ENCODE measurements around the gene DBN1. TPM values are rescaled to one million over a fixed set of nuclear protein-coding genes. Genes with fewer than 3 reads are reported as not detected.

Gene DBN1
- total and polyA plus RNA-seq, 2 donors (not counting 3 experiments of a cell fraction or from before 2014, with no cell fraction given): 198 to 336 TPM

DNA sequence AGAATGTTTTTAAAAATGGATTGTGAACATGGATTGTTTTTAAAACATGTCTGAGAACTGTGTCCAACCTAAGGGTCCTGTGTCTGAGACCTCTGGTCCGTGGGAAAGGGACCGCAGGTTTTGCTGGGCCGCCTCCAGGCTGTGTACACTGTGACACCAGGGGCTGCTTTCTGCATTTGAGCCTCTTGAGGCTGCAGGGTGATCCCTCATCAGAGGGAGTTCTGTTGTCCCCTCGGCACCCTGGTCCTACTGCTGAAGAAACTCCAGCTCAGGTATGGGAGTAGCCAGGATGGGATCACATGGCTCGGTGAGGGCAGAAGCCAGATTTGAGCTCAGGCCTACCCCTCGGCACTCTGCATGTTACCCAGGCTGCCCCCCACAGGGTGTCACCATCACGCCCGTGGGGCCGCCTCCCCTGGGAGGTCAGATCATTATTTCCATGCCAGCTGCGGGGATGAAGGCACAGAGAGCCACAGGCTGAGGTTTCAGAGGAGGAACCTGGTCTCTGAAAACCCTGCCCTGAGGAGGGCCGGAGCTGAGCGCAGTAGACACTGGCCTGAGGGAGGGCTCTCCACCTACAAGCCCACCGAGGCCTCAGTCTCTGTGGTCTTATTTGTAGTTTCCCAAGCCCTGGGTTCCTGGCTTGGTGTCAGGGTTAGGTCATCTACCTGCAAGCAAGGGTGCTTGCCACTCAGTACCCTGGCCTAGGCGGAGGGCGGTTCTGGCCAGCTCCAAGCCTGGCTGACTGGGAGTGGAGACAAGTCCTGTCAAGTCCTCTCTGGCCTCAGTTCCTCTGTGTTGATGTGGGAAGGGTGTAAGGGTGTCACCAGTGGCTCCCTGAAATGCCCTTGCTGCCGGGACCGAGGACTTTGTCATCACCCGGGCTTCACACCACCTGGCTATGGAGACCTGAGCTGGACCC lies 24.0 kb downstream of the DBN1 start:
- dilution Hi-C loops (cut with MboI; ENCODE audit: extremely low pct_ligation_motif_present, low sequenced_read_pairs) (no loop called here), intact Hi-C loops (cut with micrococcal nuclease) (no loop called here)
- no peaks in the 10 kb centered on the region for H3K79me2 ChIP-seq (ENCODE audit: control insufficient read depth, insufficient read depth, low read length)
- no peaks in the 10 kb centered on the region for H3K27me3 ChIP-seq (ENCODE audit: control insufficient read depth in 2 of 2, insufficient read depth in 2 of 2, low read length in 2 of 2)
- H4K20me1 ChIP-seq (replicated peaks; ENCODE audit: control insufficient read depth, extremely low read depth, insufficient read depth, low read length): no peaks in the 10 kb centered on the region
- ChIA-PET CTCF (interaction anchor here (1.2 to 13.5 kb wide), 6 partner anchors 8 to 139 kb away, joined by 3 to 288 read pairs (median 8); partner anchors contain the start of gene PFN3), POLR2A (interaction anchor here (0.6 to 1.0 kb wide), 2 partner anchors 48 to 55 kb away, joined by 3 read pairs; partner anchors contain the start of gene PDLIM7)
- FAIRE-seq (no peak), DNase-seq (ENCODE audit: low read depth, low spot score) (no peak)
- no peak overlapping the region for H3K9ac ChIP-seq (replicated peaks; ENCODE audit: extremely low read depth, insufficient read depth, low read length)
- H3K4me1 ChIP-seq (ENCODE audit: control insufficient read depth, extremely low read depth, insufficient read depth, low read length): peaks cover 32% of the 10 kb centered on the region
- no peak overlapping the region for H2AFZ ChIP-seq (ENCODE audit: low read depth, low read length)
- no peak overlapping the region for H3K4me3 ChIP-seq (replicated peaks in 1 of 3; ENCODE audit: insufficient read depth in 1 of 3, low read depth in 1 of 3, low read length in 3 of 3)
- no peak overlapping the region for H3K27ac ChIP-seq (ENCODE audit: insufficient read depth, low read depth, low read length)
- no peak for TF ChIP-seq FOS (IDR thresholded peaks at IDR 0.05; ENCODE audit: borderline replicate concordance, insufficient read depth, low read length)
- TF ChIP-seq, protein P1, sequence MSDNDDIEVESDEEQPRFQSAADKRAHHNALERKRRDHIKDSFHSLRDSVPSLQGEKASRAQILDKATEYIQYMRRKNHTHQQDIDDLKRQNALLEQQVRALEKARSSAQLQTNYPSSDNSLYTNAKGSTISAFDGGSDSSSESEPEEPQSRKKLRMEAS (IDR thresholded peaks at IDR 0.05; ENCODE audit: insufficient read depth, insufficient read length): no peak
- TF ChIP-seq, protein P2, sequence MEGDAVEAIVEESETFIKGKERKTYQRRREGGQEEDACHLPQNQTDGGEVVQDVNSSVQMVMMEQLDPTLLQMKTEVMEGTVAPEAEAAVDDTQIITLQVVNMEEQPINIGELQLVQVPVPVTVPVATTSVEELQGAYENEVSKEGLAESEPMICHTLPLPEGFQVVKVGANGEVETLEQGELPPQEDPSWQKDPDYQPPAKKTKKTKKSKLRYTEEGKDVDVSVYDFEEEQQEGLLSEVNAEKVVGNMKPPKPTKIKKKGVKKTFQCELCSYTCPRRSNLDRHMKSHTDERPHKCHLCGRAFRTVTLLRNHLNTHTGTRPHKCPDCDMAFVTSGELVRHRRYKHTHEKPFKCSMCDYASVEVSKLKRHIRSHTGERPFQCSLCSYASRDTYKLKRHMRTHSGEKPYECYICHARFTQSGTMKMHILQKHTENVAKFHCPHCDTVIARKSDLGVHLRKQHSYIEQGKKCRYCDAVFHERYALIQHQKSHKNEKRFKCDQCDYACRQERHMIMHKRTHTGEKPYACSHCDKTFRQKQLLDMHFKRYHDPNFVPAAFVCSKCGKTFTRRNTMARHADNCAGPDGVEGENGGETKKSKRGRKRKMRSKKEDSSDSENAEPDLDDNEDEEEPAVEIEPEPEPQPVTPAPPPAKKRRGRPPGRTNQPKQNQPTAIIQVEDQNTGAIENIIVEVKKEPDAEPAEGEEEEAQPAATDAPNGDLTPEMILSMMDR (IDR thresholded peaks at IDR 0.05; ENCODE audit: extremely low read depth in 1 of 2, insufficient read depth in 1 of 2, low read depth in 1 of 2, low read length in 2 of 2): no peak
- no peak for TF ChIP-seq MYC (IDR thresholded peaks at IDR 0.05; ENCODE audit: low read depth, low read length)
- TF ChIP-seq EZH2 (IDR thresholded peaks at IDR 0.05; ENCODE audit: borderline replicate concordance, low read depth, low read length, severe bottlenecking): no peak
- no peak for TF ChIP-seq POLR2A (IDR thresholded peaks at IDR 0.05; ENCODE audit: low read depth, low read length)
- no peak for TF ChIP-seq GATA2 (IDR thresholded peaks at IDR 0.05; ENCODE audit: insufficient read depth, insufficient read length, low read depth, low read length)
- TF ChIP-seq POLR2AphosphoS5 (IDR thresholded peaks at IDR 0.05; ENCODE audit: insufficient read depth, low read depth, low read length): no peak
- no peak for TF ChIP-seq JUN (IDR thresholded peaks at IDR 0.05; ENCODE audit: borderline replicate concordance, insufficient read depth, insufficient read length, low read depth)
- H3K9me1 ChIP-seq (replicated peaks; ENCODE audit: control insufficient read depth, extremely low read depth, insufficient read depth, low read length): no peaks in the 10 kb centered on the region
- H3K36me3 ChIP-seq (ENCODE audit: control insufficient read depth in 2 of 2, extremely low read depth in 1 of 2, insufficient read depth in 2 of 2, low read length in 2 of 2): no peaks in the 10 kb centered on the region
- H3K9me3 ChIP-seq (replicated peaks; ENCODE audit: control insufficient read depth, insufficient read depth, low read length): no peaks in the 10 kb centered on the region
- no peak overlapping the region for H3K4me2 ChIP-seq (ENCODE audit: insufficient read depth, low read length)
- BruUV-seq (replicated peaks): no TSS peak
